Forelimb muscle (tissue), 1 donor: Measurements from ENCODE around the gene SEL1L2. TPM values are rescaled to one million over a fixed set of nuclear protein-coding genes. Genes with fewer than 3 reads are reported as not detected.

ENCODE experiments used
- DNase-seq: peaks from one replicate; pipeline ENCODE4 v3.0.0-alpha.2; 2013; ENCODE audit warnings: low read depth
- polyA plus RNA-seq: library from polyadenylated mRNA; unstranded; fragments of 120-200 nt; gene quantifications from one replicate; pipeline ENCODE4 v1.2.1, GENCODE V29; 2013; ENCODE audit not compliant: insufficient read length

Gene SEL1L2
- polyA plus RNA-seq, 1 donor: not detected

- DNase-seq: no peak
These were observed 60.6 kb downstream of the SEL1L2 start for GRCh38 chr20:13929836-13930235.

GRCh38 chr20:13928901-13929300 is 61.5 kb downstream of the SEL1L2 start:
- no peak for DNase-seq

- no peak for DNase-seq
These were observed 63.2 kb downstream of the SEL1L2 start for GRCh38 chr20:13927171-13927570.

- no peak for DNase-seq
These were observed 68.2 kb downstream of the SEL1L2 start for GRCh38 chr20:13922241-13922640.

GRCh38 chr20:13915284-13915683 is 75.1 kb downstream of the SEL1L2 start:
- no peak for DNase-seq

- DNase-seq: peak; percentile 58
These were observed 76.8 kb downstream of the SEL1L2 start for GRCh38 chr20:13913572-13913971.

- DNase-seq: peak; percentile 25
These were observed 77.3 kb downstream of the SEL1L2 start for GRCh38 chr20:13913131-13913530.

GRCh38 chr20:13910492-13910891 is 79.9 kb downstream of the SEL1L2 start:
- no peak for DNase-seq

- no peak for DNase-seq
These were observed 81.3 kb downstream of the SEL1L2 start for GRCh38 chr20:13909067-13909466.

GRCh38 chr20:13904766-13905165 is 85.6 kb downstream of the SEL1L2 start:
- DNase-seq: no peak

GRCh38 chr20:13900496-13900895 is 89.9 kb downstream of the SEL1L2 start:
- no peak for DNase-seq

- DNase-seq: no peak
These were observed 92.3 kb downstream of the SEL1L2 start for GRCh38 chr20:13898012-13898612.

GRCh38 chr20:13891575-13891974 is 98.8 kb downstream of the SEL1L2 start:
- DNase-seq: no peak

GRCh38 chr20:13884803-13885202 is 105.6 kb downstream of the SEL1L2 start:
- DNase-seq: no peak

- no peak for DNase-seq
These were observed 107.0 kb downstream of the SEL1L2 start for GRCh38 chr20:13883425-13883824.

- no peak for DNase-seq
These were observed 111.8 kb downstream of the SEL1L2 start for GRCh38 chr20:13878566-13878965.

- no peak for DNase-seq
These were observed 112.6 kb downstream of the SEL1L2 start for GRCh38 chr20:13877793-13878192.

GRCh38 chr20:13875265-13875811 is 115.1 kb downstream of the SEL1L2 start:
- DNase-seq: no peak

GRCh38 chr20:13874394-13875157 is 115.8 kb downstream of the SEL1L2 start:
- no peak for DNase-seq

GRCh38 chr20:13873831-13874230 is 116.6 kb downstream of the SEL1L2 start:
- no peak for DNase-seq

- no peak for DNase-seq
These were observed 120.2 kb downstream of the SEL1L2 start for GRCh38 chr20:13870170-13870748.

GRCh38 chr20:13868331-13868730 is 122.1 kb downstream of the SEL1L2 start:
- no peak for DNase-seq
